HCT116 (cell line): Measurements from ENCODE around the gene GGT6.

Experiments
- CTCF ChIP-seq, 3 experiments: fragments of 200-600 bp in 1 of 3; sonication (generic) in 1 of 3; IDR thresholded peaks in 2 of 3; conservative IDR thresholded peaks in 1 of 3; 2 replicates each; pipeline ENCODE4 v1.5.1; 2012 to 2017; ENCODE audit warnings: low read depth in 2 of 3, low read length in 2 of 3, antibody characterized with exemption in 1 of 3, borderline replicate concordance in 1 of 3, control low read depth in 1 of 3, mild to moderate bottlenecking in 1 of 3, mixed read lengths in 1 of 3, mixed run types in 1 of 3, moderate library complexity in 1 of 3; ENCODE audit not compliant: insufficient read depth in 1 of 3
- ELF1 ChIP-seq: IDR thresholded peaks from 2 replicates; pipeline ENCODE4 v1.6.1; 2012; ENCODE audit warnings: low read depth, borderline replicate concordance
- EZH2 ChIP-seq: fragments of 200-600 bp; sonication (generic); IDR thresholded peaks from 2 replicates; pipeline ENCODE4 v1.6.1; 2017; ENCODE audit warnings: antibody characterized with exemption, mixed run types
- REST ChIP-seq: IDR thresholded peaks from 2 replicates; pipeline ENCODE4 v1.6.1; 2012; ENCODE audit warnings: low read depth
- SIN3A ChIP-seq: IDR thresholded peaks from 2 replicates; pipeline ENCODE4 v1.6.1; 2012; ENCODE audit warnings: low read depth

DNA sequence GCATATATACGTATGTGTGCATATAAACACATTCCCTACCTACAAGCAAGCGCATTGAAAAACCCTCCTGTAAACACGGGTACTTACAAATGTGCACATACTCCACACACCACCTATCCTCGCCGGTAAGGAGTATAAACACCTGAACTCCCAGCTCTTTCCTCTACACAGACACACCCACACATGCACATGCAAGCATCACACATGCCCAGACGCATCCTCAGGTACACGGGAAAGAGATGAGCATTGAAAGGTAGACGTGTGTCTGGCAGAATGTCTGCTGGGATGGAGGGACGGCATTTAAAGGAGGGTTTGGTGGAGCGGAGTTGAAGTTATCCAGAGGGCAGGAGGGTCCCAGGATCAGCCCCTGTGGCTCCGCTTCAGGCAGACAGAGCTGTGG is 19.3 kb upstream of the GGT6 start:
- TF ChIP-seq ELF1 = no peak
- TF ChIP-seq CTCF (IDR thresholded peaks at IDR 0.05 in 2 of 3, conservative IDR thresholded peaks at IDR 0.05 in 1 of 3; ENCODE audit: borderline replicate concordance in 1 of 3, insufficient read depth in 1 of 3, low read depth in 2 of 3, low read length in 2 of 3) = no peak
- no peak for TF ChIP-seq REST
- no peak for TF ChIP-seq SIN3A
- no peak for TF ChIP-seq EZH2
